OCI-LY7 (cell line): Measurements from ENCODE around the gene GPRASP1. TPM values are rescaled to one million over a fixed set of nuclear protein-coding genes. Genes with fewer than 3 reads are reported as not detected.

Experiments
- BruUV-seq: library from RNA; stranded (reverse); fragments of 400-500 nt; replicated peaks from 2 replicates; lab custom pipeline; 2021; lab: Mats Ljungman, UMichigan
- CTCF ChIA-PET: fragments of 300-600 bp; sonication (Branson Sonifier 250); formaldehyde crosslinking; loops from one replicate; lab custom pipeline; 2022; ENCODE audit warnings: antibody characterized with exemption; ENCODE audit not compliant: unreplicated experiment; lab: Charles Lee
- POLR2A ChIA-PET: fragments of 300-600 bp; sonication (Branson Sonifier 250); formaldehyde crosslinking; loops from one replicate; lab custom pipeline; 2022; ENCODE audit warnings: antibody characterized with exemption; lab: Charles Lee
- DNase-seq: peaks from one replicate; pipeline ENCODE4 v3.0.0-alpha.2; 2015; ENCODE audit warnings: low spot score
- H2AFZ ChIP-seq: fragments of 200-600 bp; sonication (generic), shearing (Covaris generic); 2 replicates; pipeline ENCODE4 v1.6.1; 2014; ENCODE audit warnings: mild to moderate bottlenecking, antibody characterized with exemption, low read length, moderate library complexity
- H3K27ac ChIP-seq: fragments of 200-600 bp; sonication (generic); 2 replicates; pipeline ENCODE4 v1.5.1; 2014; ENCODE audit warnings: mixed run types, low read depth, mild to moderate bottlenecking, moderate library complexity, low read length, inconsistent platforms; ENCODE audit not compliant: poor library complexity, severe bottlenecking
- H3K36me3 ChIP-seq: fragments of 200-600 bp; sonication (generic); 2 replicates; pipeline ENCODE4 v1.6.1; 2014; ENCODE audit warnings: mild to moderate bottlenecking, antibody characterized with exemption, low read length, moderate library complexity, mixed read lengths; ENCODE audit not compliant: insufficient read depth
- H3K4me1 ChIP-seq: fragments of 200-600 bp; sonication (generic); 2 replicates; pipeline ENCODE4 v1.5.1; 2014; ENCODE audit warnings: mild to moderate bottlenecking, low read length; ENCODE audit not compliant: insufficient read depth, poor library complexity, severe bottlenecking
- H3K4me2 ChIP-seq: fragments of 200-600 bp; sonication (generic); 2 replicates; pipeline ENCODE4 v1.6.1; 2014; ENCODE audit warnings: mild to moderate bottlenecking, low read length
- H3K4me3 ChIP-seq: fragments of 200-600 bp; sonication (generic); 2 replicates; pipeline ENCODE4 v1.5.1; 2014; ENCODE audit warnings: mild to moderate bottlenecking, low read depth, low read length; ENCODE audit not compliant: poor library complexity, severe bottlenecking
- H3K79me2 ChIP-seq: fragments of 200-600 bp; sonication (generic); 2 replicates; pipeline ENCODE4 v1.6.1; 2016; ENCODE audit warnings: low read depth, mild to moderate bottlenecking, low read length, moderate library complexity, mixed read lengths; ENCODE audit not compliant: insufficient read depth
- H3K9me2 ChIP-seq: fragments of 200-600 bp; sonication (generic); 2 replicates; pipeline ENCODE4 v1.6.1; 2016; ENCODE audit warnings: mild to moderate bottlenecking, low read length, mixed read lengths; ENCODE audit not compliant: insufficient read depth
- H3K9me3 ChIP-seq: fragments of 200-600 bp; sonication (generic); 2 replicates; pipeline ENCODE4 v1.6.1; 2014; ENCODE audit warnings: mild to moderate bottlenecking, mixed run types, low read length, mixed read lengths
- H4K20me1 ChIP-seq: fragments of 200-600 bp; sonication (generic); 2 replicates; pipeline ENCODE4 v1.6.1; 2014; ENCODE audit warnings: mild to moderate bottlenecking, antibody characterized with exemption, low read length, moderate library complexity, mixed read lengths; ENCODE audit not compliant: insufficient read depth
- EZH2phosphoT487 ChIP-seq: fragments of 200-600 bp; sonication (generic); IDR thresholded peaks from 2 replicates; pipeline ENCODE4 v1.6.1; 2018; ENCODE audit warnings: low read depth, borderline replicate concordance, mild to moderate bottlenecking, mixed run types, antibody characterized with exemption, low read length, moderate library complexity, mixed read lengths
- intact Hi-C: fragments of 100-400 bp; cut with micrococcal nuclease; formaldehyde crosslinking; loops from one replicate; pipeline ENCODE4 v1.10.0; 2022; ENCODE audit not compliant: unreplicated experiment
- total RNA-seq, 2 experiments: library from RNA; depleted of rRNA in 1 of 2; stranded (reverse); fragments of >200 nt in 1 of 2; shearing (Covaris generic) in 1 of 2; gene quantifications; 2 replicates each; pipeline ENCODE4 v1.2.3, GENCODE V29; 2014 to 2022
- TF ChIP-seq, protein P1 (sequence below): fragments of 200-600 bp; sonication (generic); conservative IDR thresholded peaks from 2 replicates; pipeline ENCODE4 v1.5.1; 2014; ENCODE audit warnings: mild to moderate bottlenecking, antibody characterized with exemption, low read length, moderate library complexity, mixed read lengths

The GPRASP1 gene
- total RNA-seq, 2 experiments from 2014 or later = 0.09 TPM; not detected in 1

DNA sequence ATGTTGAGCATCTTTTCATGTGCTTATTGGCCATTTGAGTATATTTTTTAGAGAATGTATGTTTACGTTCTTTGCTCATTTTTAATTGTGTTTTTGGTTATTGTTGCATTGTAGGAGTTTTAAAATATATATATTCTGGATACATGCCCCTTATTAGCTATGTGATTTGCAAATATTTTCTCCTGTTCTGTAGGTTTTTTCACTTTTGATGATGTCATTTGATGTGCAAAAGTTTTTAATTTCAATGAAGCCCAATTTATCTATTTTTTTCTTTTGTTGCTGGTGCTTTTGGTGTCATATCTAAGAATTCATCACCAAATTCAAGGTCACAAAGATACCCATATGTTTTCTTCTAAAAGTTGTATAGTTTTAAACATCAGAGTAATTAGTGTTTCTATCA is 45.2 kb upstream of the GPRASP1 start:
- Histone ChIP-seq H3K9me3 (no peaks in the 10 kb centered on the region), H3K4me1 (no peaks in the 10 kb centered on the region), H2AFZ (no peak overlapping the region), H3K36me3 (no peaks in the 10 kb centered on the region), H4K20me1 (no peaks in the 10 kb centered on the region), H3K9me2 (no peaks in the 10 kb centered on the region), H3K4me2 (no peak overlapping the region), H3K27ac (no peak overlapping the region), H3K4me3 (no peak overlapping the region), H3K79me2 (no peaks in the 10 kb centered on the region)
- intact Hi-C loops = no loop called here
- no peak for DNase-seq
- CTCF ChIA-PET = no interaction called here
- TF ChIP-seq, protein P1, sequence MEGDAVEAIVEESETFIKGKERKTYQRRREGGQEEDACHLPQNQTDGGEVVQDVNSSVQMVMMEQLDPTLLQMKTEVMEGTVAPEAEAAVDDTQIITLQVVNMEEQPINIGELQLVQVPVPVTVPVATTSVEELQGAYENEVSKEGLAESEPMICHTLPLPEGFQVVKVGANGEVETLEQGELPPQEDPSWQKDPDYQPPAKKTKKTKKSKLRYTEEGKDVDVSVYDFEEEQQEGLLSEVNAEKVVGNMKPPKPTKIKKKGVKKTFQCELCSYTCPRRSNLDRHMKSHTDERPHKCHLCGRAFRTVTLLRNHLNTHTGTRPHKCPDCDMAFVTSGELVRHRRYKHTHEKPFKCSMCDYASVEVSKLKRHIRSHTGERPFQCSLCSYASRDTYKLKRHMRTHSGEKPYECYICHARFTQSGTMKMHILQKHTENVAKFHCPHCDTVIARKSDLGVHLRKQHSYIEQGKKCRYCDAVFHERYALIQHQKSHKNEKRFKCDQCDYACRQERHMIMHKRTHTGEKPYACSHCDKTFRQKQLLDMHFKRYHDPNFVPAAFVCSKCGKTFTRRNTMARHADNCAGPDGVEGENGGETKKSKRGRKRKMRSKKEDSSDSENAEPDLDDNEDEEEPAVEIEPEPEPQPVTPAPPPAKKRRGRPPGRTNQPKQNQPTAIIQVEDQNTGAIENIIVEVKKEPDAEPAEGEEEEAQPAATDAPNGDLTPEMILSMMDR = no peak
- TF ChIP-seq EZH2phosphoT487 = no peak
- POLR2A ChIA-PET = no interaction called here
- BruUV-seq = no TSS peak

- H3K79me2 ChIP-seq = no peaks in the 10 kb centered on the region
Observed at GRCh38 chrX:102610905-102611304, 40.4 kb upstream of the GPRASP1 start.

GRCh38 chrX:102624105-102624504 is 27.2 kb upstream of the GPRASP1 start:
- ChIA-PET CTCF (no interaction called here), POLR2A (no interaction called here)
- intact Hi-C loops = no loop called here
- Histone ChIP-seq H3K4me1 (no peaks in the 10 kb centered on the region), H3K9me2 (no peaks in the 10 kb centered on the region), H3K9me3 (no peaks in the 10 kb centered on the region), H3K36me3 (no peaks in the 10 kb centered on the region), H3K79me2 (no peaks in the 10 kb centered on the region), H4K20me1 (no peaks in the 10 kb centered on the region), H3K4me3 (no peak overlapping the region), H3K4me2 (no peak overlapping the region), H3K27ac (no peak overlapping the region), H2AFZ (no peak overlapping the region)
- TF ChIP-seq EZH2phosphoT487 = no peak
- TF ChIP-seq, protein P1 = no peak
- BruUV-seq = no TSS peak
- DNase-seq = no peak

More at GRCh38 chrX:102610905-102611304, 40.4 kb upstream of the GPRASP1 start:
- no peak for DNase-seq
- TF ChIP-seq, protein P1 = no peak
- TF ChIP-seq EZH2phosphoT487 = no peak
- no peaks in the 10 kb centered on the region for H3K36me3 ChIP-seq
- intact Hi-C loops = no loop called here
- CTCF ChIA-PET = no interaction called here
- POLR2A ChIA-PET = no interaction called here
- H3K27ac ChIP-seq = no peak overlapping the region
- H4K20me1 ChIP-seq = no peaks in the 10 kb centered on the region
- no peak overlapping the region for H3K4me3 ChIP-seq
- no peaks in the 10 kb centered on the region for H3K9me3 ChIP-seq
- H3K4me2 ChIP-seq = no peak overlapping the region
- no TSS peak for BruUV-seq
- H3K4me1 ChIP-seq = no peaks in the 10 kb centered on the region
- no peak overlapping the region for H2AFZ ChIP-seq
- no peaks in the 10 kb centered on the region for H3K9me2 ChIP-seq
